Stimulated activated CD8-positive, alpha-beta memory T cell treated with anti-CD3 and anti-CD28 coated beads, Interleukin-7, amount 100 ng/mL, for 1 hour (primary cell): Measurements from ENCODE around the gene CLEC16A.

Experiments used
- DNase-seq, 2 donors: peaks; one replicate each; pipeline ENCODE4 v3.0.0-alpha.2; 2020; ENCODE audit warnings: low read depth in 2 of 2

CLEC16A gene

GRCh38 chr16:11118479-11118878 is 174.1 kb downstream of the CLEC16A start:
- DNase-seq, result no peak

- DNase-seq, result no peak
Measured at GRCh38 chr16:11121083-11121608, 176.8 kb downstream of the CLEC16A start.

GRCh38 chr16:11121914-11122692 is 177.7 kb downstream of the CLEC16A start:
- no peak for DNase-seq

- DNase-seq, result no peak
Measured at GRCh38 chr16:11123666-11124065, 179.3 kb downstream of the CLEC16A start.

GRCh38 chr16:11125936-11126335 is 181.6 kb downstream of the CLEC16A start:
- DNase-seq, result no peak

- no peak for DNase-seq
Measured at GRCh38 chr16:11126399-11127054, 182.2 kb downstream of the CLEC16A start.

- no peak for DNase-seq
Measured at GRCh38 chr16:11127610-11128195, 183.3 kb downstream of the CLEC16A start.

- DNase-seq, result no peak
Measured at GRCh38 chr16:11128211-11129141, 184.1 kb downstream of the CLEC16A start.

GRCh38 chr16:11129378-11129781 is 185.0 kb downstream of the CLEC16A start:
- no peak for DNase-seq

GRCh38 chr16:11130978-11131665 is 186.8 kb downstream of the CLEC16A start:
- DNase-seq, result no peak

GRCh38 chr16:11131706-11132105 is 187.3 kb downstream of the CLEC16A start:
- DNase-seq, result no peak

- no peak for DNase-seq
Measured at GRCh38 chr16:11133344-11133943, 189.1 kb downstream of the CLEC16A start.

GRCh38 chr16:11134722-11135463 is 190.5 kb downstream of the CLEC16A start:
- no peak for DNase-seq

- no peak for DNase-seq
Measured at GRCh38 chr16:11135464-11135973, 191.2 kb downstream of the CLEC16A start.

- DNase-seq, result no peak
Measured at GRCh38 chr16:11136600-11136999, 192.2 kb downstream of the CLEC16A start.

GRCh38 chr16:11138022-11138768 is 193.8 kb downstream of the CLEC16A start:
- no peak for DNase-seq

- no peak for DNase-seq
Measured at GRCh38 chr16:11138769-11139325, 194.5 kb downstream of the CLEC16A start.

- no peak for DNase-seq
Measured at GRCh38 chr16:11139326-11140097, 195.1 kb downstream of the CLEC16A start.
